NCI-H2196 (cell line): Measurements from ENCODE around the gene BDKRB2.
A peak's percentile ranks its signal among the peaks of the same experiment; 100 is the strongest.

ENCODE experiments used
- DNase-seq: peaks from one replicate; lab custom pipeline; 2025; ENCODE audit not compliant: unreplicated experiment; lab: John Stamatoyannopoulos, UW

Gene BDKRB2

DNA sequence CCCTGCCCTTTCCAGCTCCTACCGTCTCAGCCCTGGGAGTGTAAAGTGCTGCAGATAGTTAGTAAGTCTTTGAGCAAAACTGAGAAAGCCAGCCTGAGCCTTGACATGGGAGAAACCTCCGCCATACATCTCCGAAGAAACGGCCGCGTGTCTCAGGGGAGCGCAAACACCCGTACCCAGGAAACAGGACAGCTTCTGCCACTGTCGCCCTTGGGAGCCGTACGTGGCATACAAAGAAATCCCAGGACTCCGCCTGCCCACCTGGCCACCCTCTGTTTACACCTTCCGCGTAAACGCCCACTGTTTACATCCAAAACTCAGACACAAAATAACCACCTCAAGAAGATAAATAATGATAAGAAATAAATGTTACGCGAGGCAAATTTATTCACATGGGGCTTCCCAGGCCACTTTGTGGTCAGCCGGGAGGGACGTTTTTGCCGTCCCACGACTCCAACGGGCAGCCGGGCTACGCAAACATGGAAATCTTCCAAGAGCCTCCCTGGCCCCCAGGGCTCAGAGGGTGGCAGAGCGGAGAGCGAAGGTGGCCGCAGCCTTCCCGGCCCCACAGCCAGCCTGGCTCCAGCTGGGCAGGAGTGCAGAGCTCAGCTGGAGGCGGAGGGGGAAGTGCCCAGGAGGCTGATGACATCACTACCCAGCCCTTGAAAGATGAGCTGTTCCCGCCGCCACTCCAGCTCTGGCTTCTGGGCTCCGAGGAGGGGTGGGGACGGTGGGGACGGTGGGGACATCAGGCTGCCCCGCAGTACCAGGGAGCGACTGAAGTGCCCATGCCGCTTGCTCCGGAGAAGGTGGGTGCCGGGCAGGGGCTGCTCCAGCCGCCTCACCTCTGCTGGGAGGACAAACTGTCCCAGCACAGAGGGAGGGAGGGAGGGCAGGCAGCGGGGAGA, at the start of gene BDKRB2:
Gene BDKRB2 (plus strand): TSS at position 689 of the 908 bp plus-strand sequence. CDS start 32,269 bp downstream, outside the sequence.
- peak; percentile 71 for DNase-seq

DNA sequence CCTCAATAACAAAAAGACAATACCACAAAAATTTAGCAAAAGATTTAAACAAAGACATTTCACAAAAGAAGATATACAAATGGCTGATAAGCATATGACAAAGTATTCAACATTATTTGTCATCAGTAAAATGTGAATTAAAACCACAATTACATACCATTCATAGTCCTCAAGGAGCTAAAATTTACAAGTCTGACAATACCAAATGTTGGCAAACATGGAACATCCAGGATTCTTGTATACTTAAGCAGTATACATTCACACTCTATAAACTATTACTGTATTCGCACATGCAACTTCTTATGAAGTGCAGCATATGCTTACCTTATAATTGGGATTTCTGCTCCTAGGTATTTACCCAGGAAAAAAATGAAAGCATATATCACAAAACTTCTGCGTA, 49.7 kb upstream of the BDKRB2 start:
- DNase-seq = no peak

DNA sequence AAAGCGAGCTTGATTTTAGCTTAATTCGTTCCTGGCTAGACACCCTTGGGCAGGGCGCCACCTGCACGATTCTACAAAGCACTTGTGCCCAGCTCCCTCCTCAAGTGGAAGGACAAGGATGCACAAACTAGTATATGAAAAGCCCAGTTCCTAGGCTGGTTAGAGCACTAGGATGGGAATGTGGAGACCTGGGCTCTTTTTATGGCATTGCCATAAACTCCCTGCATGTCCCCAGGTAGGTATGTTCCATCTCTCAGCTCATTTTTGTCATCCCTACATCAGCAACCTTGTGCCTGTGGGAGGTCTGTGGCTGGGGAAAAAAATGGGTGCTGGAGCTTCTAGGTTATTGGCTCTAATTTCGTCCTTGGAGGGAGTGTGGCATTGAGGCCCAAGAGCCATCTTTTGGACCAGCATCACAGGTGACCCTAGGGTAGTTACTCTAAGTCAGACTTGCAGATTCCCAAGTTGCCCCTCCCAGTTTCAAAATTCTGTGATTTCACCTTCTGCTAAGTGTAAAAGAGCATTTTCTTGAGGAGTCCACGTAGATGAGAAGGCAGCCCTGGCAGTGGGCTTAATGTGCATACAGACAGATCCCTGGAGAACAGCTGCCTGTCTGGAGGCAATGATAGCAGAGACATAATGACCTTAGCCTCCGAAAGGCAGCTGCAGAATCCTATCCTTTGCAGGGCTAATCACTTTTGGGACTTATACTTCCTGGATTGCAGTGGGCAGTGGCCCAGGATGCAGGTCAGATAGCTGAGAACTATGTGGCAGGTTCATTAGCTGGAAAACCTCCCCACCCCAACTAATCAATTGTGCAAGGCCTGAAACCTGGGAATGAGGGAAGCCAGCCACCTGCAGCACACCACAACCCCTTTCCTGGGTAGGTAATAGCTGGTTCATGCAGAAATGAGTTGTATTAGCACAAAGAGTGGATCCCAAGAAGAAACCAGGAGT, 47.6 kb upstream of the BDKRB2 start:
- DNase-seq = no peak

DNA sequence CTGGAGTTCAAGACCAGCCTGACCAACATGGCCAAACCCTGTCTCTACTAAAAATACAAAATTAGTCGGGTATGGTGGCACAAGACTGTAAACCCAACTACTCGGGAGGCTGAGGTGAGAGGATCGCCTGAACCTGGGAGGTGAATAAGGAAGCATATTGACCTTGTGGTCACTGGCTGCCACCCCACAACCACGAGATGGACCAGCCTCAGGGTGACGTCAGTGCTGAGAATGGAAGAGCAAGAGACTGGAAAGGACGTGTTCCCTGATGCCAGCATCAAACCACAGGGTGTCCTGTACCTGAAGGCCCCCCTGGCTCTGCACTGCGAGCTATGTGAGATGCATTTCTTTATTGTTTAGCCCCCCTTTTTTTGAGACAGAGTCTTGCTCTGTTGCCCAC, 45.9 kb upstream of the BDKRB2 start:
- DNase-seq = no peak

DNA sequence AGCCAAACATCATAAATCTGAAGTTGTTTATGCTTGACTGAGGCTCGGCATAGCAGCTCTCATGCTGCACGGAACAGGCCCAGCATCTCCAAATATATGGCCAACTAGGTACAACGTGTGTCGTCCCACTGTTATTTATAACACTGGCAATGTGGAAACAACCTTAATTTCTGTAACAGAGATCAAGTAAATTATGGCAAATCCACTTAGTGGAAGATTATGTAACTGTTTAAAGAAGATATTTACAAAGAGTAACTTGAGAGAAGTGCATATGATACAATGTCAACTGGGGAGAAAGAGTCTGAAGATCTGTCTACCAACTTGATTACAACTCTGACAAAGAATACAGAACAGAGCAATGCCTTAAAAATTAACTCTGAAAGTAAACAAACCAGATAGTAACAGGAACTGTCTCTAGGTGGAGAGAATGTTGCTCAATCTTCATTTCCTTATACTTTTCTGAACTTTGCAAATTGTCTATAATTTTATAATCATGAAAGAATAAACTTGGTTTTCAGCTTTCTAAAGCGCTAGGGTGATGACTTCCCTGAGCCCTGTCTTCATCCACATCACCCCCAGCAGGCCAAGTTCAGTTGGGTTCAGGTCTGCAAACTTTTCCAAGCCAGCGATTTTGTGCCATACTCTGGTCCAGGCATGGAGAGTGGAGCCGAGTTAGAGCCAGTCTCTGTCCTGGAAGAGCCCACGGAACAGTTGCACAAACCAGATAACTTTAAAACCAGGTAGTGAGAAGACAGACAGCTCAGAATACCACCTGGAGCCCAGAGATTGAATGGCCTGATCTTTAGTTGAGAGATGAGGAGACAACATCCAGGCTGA, 44.3 kb upstream of the BDKRB2 start:
- DNase-seq = no peak

DNA sequence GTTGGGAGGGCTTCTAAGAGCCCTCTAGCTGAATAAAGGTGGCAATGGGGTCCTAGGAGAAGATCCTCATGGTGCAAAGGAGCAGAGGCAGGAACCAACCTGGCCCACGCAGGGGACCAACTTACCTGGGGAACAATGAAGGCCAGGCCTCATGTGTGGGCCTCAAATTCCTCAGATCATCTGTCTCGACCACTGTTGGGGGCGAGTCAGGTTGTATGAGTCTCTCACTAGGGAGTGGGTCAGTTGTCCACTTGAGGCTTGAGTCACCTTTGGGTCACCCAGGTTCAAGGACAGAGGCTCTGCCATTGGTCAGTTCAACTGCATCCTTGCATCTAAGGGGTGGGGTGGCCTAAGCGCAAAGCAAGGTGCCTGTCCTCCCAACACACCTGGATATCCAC, 43.7 kb upstream of the BDKRB2 start:
- DNase-seq = no peak

DNA sequence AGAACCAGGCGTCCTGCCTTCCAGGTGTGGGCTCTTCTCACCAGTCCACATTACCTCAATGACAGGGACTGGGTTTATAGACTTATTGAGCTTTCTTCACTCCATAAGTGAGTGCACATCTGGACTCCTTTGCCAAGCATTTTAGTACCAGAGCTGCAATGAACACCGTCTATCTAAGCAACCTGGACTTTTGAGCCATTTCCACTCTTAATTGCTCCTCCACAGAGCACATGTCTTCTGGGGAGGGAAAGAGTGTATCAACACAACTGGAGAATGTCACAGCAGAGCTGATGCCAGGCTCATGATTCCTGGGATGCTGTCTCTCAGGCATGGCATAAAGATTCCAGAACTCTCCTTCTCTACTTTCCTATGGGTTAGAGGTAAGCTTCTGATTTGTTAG, 43.0 kb upstream of the BDKRB2 start:
- DNase-seq = no peak

DNA sequence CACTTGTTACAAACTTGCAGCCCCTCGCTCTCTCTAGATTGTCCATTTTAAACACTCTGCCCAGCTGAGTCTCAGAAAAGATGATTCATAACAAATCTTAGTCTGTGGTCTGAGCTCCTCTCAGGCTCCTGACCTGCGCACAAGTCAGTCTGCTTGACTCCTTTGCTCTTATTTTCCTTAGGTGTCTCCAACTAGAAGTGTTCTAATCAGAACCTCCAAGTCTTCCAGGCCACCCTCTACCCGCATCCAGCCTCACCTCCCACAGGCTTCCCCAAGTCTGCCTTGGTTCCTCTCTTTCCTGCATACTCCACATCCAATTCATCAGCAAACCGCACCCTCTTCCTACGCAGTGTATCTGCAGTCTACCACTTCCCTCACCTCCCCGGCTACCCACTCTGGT, 42.4 kb upstream of the BDKRB2 start:
- no peak for DNase-seq

DNA sequence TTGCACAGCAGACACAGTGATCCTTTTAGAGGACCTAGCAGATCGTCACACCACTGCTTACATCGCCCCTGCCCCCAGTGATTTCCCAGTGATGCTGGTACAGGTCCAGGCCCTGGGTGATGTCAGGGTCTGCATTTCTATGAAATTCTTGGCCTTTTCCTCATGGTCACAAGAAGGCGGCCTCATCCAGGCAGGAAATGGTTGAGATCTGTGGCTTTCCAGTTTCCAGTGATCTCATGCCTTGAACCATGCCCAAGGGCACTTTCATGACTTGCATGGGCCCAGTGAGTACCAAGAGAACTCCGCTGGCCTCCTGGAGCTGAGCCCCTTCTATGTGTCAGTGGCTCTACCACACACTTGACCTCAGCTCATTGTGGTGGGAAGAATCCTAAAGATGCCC, 41.9 kb upstream of the BDKRB2 start:
- no peak for DNase-seq

DNA sequence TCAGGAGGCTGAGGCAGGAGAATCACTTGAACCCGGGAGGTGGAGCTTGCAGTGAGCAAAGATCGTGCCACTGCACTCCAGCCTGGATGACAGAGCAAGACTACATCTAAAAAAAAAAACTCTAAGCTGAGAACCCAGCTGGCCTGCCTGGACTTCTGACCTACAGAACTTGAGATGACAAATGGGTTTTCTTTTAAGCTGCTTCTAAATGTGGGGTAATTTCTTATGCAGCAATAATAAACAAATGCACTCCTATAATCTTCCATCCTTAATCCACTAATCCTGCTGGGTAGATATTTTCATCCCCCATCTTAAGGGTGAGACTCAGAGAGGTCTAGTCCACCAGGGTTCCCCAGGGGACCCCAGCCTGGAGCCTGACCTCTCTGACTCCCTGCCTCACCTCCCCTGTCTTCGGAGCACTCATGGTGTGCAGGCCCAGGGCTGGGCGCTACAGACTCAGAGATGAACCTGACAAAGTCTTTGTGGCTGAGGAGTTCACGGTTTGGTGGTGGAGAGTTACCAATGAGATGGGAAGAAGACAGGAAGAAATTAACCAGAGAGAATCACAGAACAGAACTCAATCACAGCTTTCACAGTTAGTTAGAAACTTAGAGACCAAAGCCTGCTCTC, 39.7 kb upstream of the BDKRB2 start:
- DNase-seq = no peak

DNA sequence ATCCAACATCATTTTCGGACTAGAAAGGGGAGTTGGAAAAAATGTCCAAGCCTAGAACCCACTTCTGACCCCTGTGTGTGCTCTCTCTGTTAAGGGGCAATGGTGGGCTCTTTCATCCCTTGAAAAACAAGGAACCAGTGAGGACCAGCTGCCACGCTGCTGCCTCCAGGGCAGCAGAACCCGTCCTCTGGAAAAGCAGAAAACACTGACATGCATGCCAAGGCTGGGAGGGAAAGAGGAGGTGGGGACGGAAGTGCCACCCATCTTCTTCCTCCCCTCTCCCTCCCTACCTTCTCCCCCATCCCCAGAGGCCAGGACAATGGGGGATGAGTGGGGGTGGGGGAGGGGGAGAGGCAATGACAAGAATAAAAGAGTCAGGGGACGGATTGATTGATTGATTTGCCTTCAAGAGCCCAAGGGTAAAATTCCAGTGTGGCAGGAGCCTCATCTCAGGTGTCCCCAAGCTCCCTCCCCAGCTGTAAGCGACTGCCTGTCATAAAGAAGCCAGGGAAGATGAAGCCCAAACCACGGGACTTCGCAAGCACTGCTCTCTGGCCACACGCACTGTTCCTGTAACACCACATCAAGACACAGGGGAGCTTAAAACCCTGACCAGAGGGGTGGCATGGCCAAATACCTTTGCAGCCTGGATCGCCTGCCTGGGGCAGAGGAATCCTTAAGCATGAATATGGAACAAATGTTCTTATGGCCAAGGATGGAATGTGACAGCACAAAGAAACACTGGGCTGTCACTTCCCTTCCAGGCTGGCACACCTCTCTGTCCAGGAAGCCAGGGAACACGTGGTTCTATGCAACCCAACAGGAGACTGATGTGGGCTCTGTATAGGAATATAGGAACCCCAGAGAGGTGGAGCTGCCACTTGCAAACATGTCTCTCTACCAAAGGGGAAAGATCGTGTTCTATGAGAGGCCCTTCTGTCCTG, 38.9 kb upstream of the BDKRB2 start:
- no peak for DNase-seq

DNA sequence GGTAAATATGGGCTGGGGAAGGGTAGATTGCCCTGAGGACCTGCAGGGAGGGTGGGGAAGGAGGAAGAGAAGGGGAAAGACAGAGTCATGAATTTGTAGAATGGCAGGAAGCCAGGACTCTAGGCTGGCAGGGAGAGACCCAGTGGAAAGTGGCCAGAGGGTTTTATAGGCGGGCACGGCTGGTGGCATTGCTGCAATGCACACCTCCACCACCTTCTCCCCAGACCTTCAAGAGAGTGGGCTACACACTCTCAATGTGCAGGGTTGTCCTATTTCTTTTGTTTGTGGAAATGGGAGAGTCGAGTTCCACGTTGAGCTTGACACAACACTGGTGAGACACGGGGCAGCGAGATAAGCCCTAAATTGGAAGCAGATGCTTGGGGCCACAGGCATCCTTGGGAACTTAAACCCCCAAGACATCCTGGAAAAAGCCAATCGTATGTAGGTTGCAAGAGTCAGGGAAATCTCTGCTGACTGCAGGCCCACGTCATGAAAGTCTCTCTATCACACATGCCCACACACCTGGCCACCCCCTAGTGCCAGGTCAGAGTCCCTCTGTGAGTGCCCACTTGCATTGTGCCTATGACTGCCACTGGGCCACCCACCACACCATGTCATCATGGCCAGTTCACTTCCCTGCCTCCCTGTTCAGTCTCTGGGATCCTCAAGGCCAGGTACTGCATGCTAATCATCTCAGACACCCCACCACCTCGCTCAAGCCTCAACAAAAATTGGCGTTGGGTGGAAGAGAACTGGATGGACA, 38.0 kb upstream of the BDKRB2 start:
- DNase-seq = no peak

DNA sequence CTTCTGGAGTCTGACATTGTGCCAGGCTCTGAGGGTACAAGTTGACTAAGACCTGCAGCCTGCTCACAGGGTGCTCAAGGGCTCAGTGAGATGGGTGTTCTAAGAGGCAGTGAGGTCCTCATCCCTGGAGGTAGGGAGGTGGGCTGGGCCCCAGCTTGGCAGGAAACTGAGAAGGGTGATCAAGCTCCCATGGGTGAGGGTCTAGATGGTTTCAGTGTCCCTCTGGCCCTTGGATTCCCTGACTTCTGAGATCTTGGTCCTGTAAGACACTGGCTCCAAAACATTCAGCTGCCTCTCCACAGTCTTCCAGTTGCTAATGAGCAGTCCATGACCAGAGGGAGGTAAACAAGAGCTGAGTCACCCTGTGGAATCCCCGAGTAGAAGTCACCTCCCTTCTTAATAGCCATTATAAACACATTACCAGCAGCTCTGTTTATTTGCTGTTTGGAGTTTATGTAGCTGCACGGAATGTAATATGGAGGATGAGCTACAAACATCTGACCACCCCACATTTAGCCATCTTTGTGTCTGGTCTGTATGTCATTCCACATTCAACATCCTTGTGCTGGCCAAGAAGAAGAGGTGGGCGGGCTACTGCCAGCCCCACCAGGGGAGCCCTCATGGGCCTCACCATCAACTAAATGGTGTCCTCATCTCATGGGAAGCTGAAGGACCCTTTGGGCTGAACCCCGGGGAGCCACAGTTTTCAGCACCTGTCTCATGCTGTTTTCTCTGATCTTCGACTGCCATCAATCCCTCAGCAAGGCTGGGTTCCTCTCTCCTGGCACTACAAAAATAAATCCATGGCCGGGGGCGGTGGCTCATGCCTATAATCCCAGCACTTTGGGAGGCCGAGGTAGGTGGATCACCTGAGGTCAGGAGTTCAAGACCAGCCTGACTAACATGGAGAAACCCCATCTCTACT, 37.2 kb upstream of the BDKRB2 start:
- DNase-seq = no peak

DNA sequence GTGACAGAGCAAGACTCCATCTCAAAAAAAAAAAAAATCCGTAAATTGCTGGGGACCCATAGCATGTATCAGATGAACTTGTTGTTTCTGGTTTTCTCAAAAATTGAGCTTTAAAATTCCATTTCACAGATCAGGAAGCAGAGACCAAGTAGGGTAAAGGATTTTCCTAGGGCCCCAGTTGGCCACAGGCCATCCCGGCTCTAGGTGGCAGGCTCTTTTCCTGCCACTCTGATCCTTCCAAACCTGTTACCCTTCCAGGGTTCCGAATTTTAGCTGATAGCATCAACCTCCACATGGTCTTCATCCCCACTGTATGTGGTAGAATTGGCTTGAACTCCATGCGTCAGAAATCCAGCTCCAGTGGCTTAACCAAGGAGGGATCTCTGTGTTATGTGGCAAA, 36.1 kb upstream of the BDKRB2 start:
- DNase-seq = no peak

DNA sequence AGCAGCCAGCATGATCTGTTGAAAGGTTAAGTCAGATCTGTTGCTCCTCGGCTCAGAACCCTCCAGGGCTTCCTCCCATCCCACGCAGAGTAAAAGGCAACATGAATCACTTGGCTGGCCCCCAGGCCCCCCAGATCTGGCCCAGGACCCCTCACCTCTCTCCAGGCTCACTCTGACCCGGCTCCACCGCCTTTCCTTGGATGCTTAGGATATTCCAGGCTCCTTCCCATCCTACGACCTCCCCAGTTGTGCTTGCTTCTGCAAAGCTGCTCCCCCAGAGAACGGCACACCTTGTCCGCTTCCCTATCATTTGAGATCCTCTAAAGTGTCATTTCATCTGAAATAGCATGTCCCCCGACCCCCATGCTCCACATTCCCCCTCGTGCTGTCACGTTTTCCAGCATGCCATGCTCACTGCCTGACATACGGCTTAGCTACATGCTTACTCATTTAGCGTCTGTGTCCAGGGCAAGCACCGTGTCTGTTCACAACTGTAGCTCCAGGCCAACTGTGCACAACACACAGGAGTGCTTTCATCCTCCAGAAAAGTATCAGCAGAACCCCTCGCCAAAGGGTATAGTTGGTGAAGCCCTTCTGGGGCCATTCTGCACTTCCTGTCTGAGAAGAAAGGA, 33.6 kb upstream of the BDKRB2 start:
- no peak for DNase-seq

DNA sequence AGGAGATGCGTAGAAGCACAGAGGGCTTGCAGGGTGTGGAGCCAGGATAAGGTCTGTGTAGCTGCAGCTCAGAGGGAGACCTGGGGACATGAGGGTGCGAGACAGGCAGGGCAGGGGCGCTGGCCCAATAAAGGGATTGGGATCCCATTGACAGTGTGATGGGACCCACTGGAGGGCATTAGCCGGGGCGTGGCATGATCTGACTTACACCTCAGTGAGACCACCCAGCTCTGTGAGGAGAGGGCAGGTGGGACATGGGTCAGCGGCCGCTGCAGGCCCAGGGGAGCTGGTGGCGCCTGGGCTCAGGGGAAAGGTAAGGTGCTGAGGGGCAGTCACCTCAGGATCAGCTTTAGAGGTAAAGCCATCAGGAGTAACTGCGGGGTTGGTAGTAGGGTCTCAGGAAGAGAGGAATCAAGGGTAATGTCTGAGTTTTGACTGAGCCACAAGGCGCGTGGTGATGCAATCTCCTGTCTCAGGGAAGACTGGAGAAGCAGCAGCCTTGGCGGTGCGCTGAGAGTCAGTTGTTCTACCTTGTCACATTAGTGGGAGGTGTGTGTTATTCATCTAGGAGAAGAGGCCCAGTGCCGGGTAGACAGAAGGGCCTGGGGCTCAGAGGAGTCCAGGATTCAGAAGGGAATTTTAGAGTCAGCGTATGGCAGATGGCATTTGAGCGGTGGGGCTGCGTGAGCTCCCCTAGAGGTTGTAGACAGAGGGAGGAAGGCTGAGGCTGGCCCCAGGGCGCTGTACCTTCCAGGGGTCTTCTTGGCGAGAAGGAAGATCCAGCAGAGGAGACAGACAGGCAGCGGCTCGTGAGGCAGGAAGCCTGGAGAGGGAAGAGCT, 30.8 kb upstream of the BDKRB2 start:
- DNase-seq = no peak
